ENCODE data around the gene PCDHGA3.
"Not testable (repeated sequence)": the region's sequence is repeated elsewhere in the genome, so short reads cannot be mapped to it uniquely, and the experiment has no call there.

Gene PCDHGA3

GRCh38 chr5:141366016-141366896 lies 22.6 kb downstream of the PCDHGA3 start:
- Histone ChIP-seq H3K9me3 (ENCODE audit: control insufficient read depth, low read length) (peaks cover 32% of the 10 kb centered on the region), H3K4me3 (ENCODE audit: extremely low read depth, insufficient read depth, low read length, poor library complexity, severe bottlenecking) (no peak overlapping the region), H3K36me3 (ENCODE audit: control insufficient read depth, insufficient read depth, low read length) (peaks cover 3% of the 10 kb centered on the region), H3K4me1 (ENCODE audit: control insufficient read depth, insufficient read depth, low read length, poor library complexity, severe bottlenecking) (no peaks in the 10 kb centered on the region), H3K27ac (ENCODE audit: low read depth, low read length, severe bottlenecking) (no peak overlapping the region)
- 95 to 96% methylated on average over 44 to 45 of the region's 46 CpGs for WGBS, 2 experiments (ENCODE audit: insufficient coverage in 2 of 2)

- no peaks in the 10 kb centered on the region for H3K4me1 ChIP-seq (ENCODE audit: control insufficient read depth, insufficient read depth, low read length, poor library complexity, severe bottlenecking)
- no peaks in the 10 kb centered on the region for H3K36me3 ChIP-seq (ENCODE audit: control insufficient read depth, insufficient read depth, low read length)
- no peak within 1 kb of the TSS for H3K4me3 ChIP-seq (ENCODE audit: extremely low read depth, insufficient read depth, low read length, poor library complexity, severe bottlenecking)
- no peak within 1 kb of the TSS for H3K27ac ChIP-seq (ENCODE audit: low read depth, low read length, severe bottlenecking)
- H3K9me3 ChIP-seq (ENCODE audit: control insufficient read depth, low read length) = peaks cover 28% of the 10 kb centered on the region
- WGBS, 2 experiments (ENCODE audit: insufficient coverage in 2 of 2) = 94% methylated on average over 31 to 32 of the region's 32 CpGs
These were observed 26.6 kb downstream of the PCDHGA3 start, which contains the start of gene PCDHGB3 for GRCh38 chr5:141369994-141370848. PCDHGB3 (plus strand) TSS chr5:141370242; CDS start chr5:141370395, 153 bp downstream.

GRCh38 chr5:141371572-141372475 lies 28.2 kb downstream of the PCDHGA3 start:
- Histone ChIP-seq H3K4me3 (ENCODE audit: extremely low read depth, insufficient read depth, low read length, poor library complexity, severe bottlenecking) (no peak overlapping the region), H3K9me3 (ENCODE audit: control insufficient read depth, low read length) (peaks cover 16% of the 10 kb centered on the region), H3K4me1 (ENCODE audit: control insufficient read depth, insufficient read depth, low read length, poor library complexity, severe bottlenecking) (no peaks in the 10 kb centered on the region), H3K27ac (ENCODE audit: low read depth, low read length, severe bottlenecking) (no peak overlapping the region), H3K36me3 (ENCODE audit: control insufficient read depth, insufficient read depth, low read length) (no peaks in the 10 kb centered on the region)
- 96% methylated on average over 66 of the region's 69 CpGs for WGBS, 2 experiments (ENCODE audit: insufficient coverage in 2 of 2)

- H3K27ac ChIP-seq (ENCODE audit: low read depth, low read length, severe bottlenecking) = no peak within 1 kb of the TSS
- H3K4me3 ChIP-seq (ENCODE audit: extremely low read depth, insufficient read depth, low read length, poor library complexity, severe bottlenecking) = no peak within 1 kb of the TSS
- WGBS, 2 experiments (ENCODE audit: insufficient coverage in 2 of 2) = 93% methylated on average over 26 to 27 of the region's 27 CpGs
- H3K9me3 ChIP-seq (ENCODE audit: control insufficient read depth, low read length) = peaks cover 16% of the 10 kb centered on the region
- no peaks in the 10 kb centered on the region for H3K4me1 ChIP-seq (ENCODE audit: control insufficient read depth, insufficient read depth, low read length, poor library complexity, severe bottlenecking)
- H3K36me3 ChIP-seq (ENCODE audit: control insufficient read depth, insufficient read depth, low read length) = no peaks in the 10 kb centered on the region
These were observed 30.2 kb downstream of the PCDHGA3 start, which contains the start of gene PCDHGA6 for GRCh38 chr5:141373673-141374317. PCDHGA6 (plus strand) TSS chr5:141373891; CDS start chr5:141374084, 193 bp downstream.

GRCh38 chr5:141374627-141375026 lies 31.0 kb downstream of the PCDHGA3 start:
- 84 to 94% methylated on average over 14 of the region's 14 CpGs for WGBS, 2 experiments (ENCODE audit: insufficient coverage in 2 of 2)
- no peak overlapping the region for H3K4me3 ChIP-seq (ENCODE audit: extremely low read depth, insufficient read depth, low read length, poor library complexity, severe bottlenecking)

GRCh38 chr5:141375444-141376155 lies 32.0 kb downstream of the PCDHGA3 start:
- peaks cover 16% of the 10 kb centered on the region for H3K9me3 ChIP-seq (ENCODE audit: control insufficient read depth, low read length)
- not testable (repeated sequence) for H3K27ac ChIP-seq (ENCODE audit: low read depth, low read length, severe bottlenecking); H3K4me3 ChIP-seq (ENCODE audit: extremely low read depth, insufficient read depth, low read length, poor library complexity, severe bottlenecking); H3K4me1 ChIP-seq (ENCODE audit: control insufficient read depth, insufficient read depth, low read length, poor library complexity, severe bottlenecking); H3K36me3 ChIP-seq (ENCODE audit: control insufficient read depth, insufficient read depth, low read length)
- 94 to 95% methylated on average over 21 to 30 of the region's 48 CpGs for WGBS, 2 experiments (ENCODE audit: insufficient coverage in 2 of 2)

More at GRCh38 chr5:141374627-141375026, 31.0 kb downstream of the PCDHGA3 start:
- Histone ChIP-seq H3K4me1 (ENCODE audit: control insufficient read depth, insufficient read depth, low read length, poor library complexity, severe bottlenecking) (no peaks in the 10 kb centered on the region), H3K36me3 (ENCODE audit: control insufficient read depth, insufficient read depth, low read length) (no peaks in the 10 kb centered on the region), H3K27ac (ENCODE audit: low read depth, low read length, severe bottlenecking) (no peak overlapping the region), H3K9me3 (ENCODE audit: control insufficient read depth, low read length) (peaks cover 16% of the 10 kb centered on the region)

- Histone ChIP-seq H3K36me3 (ENCODE audit: control insufficient read depth, insufficient read depth, low read length) (no peaks in the 10 kb centered on the region), H3K9me3 (ENCODE audit: control insufficient read depth, low read length) (peaks cover 19% of the 10 kb centered on the region), H3K4me1 (ENCODE audit: control insufficient read depth, insufficient read depth, low read length, poor library complexity, severe bottlenecking) (no peaks in the 10 kb centered on the region), H3K27ac (ENCODE audit: low read depth, low read length, severe bottlenecking) (no peak within 1 kb of the TSS), H3K4me3 (ENCODE audit: extremely low read depth, insufficient read depth, low read length, poor library complexity, severe bottlenecking) (no peak within 1 kb of the TSS)
- 94 to 96% methylated on average over 35 to 36 of the region's 37 CpGs for WGBS, 2 experiments (ENCODE audit: insufficient coverage in 2 of 2)
These were observed 39.1 kb downstream of the PCDHGA3 start, which contains the start of gene PCDHGA7 for GRCh38 chr5:141382469-141383294. PCDHGA7 (plus strand) TSS chr5:141382742; CDS start chr5:141382900, 158 bp downstream.

- H3K4me3 ChIP-seq (ENCODE audit: extremely low read depth, insufficient read depth, low read length, poor library complexity, severe bottlenecking) = no peak overlapping the region
- no peaks in the 10 kb centered on the region for H3K36me3 ChIP-seq (ENCODE audit: control insufficient read depth, insufficient read depth, low read length)
- H3K27ac ChIP-seq (ENCODE audit: low read depth, low read length, severe bottlenecking) = no peak overlapping the region
- peaks cover 20% of the 10 kb centered on the region for H3K9me3 ChIP-seq (ENCODE audit: control insufficient read depth, low read length)
- WGBS, 2 experiments (ENCODE audit: insufficient coverage in 2 of 2) = 95 to 98% methylated on average over 14 to 20 of the region's 21 CpGs
- no peaks in the 10 kb centered on the region for H3K4me1 ChIP-seq (ENCODE audit: control insufficient read depth, insufficient read depth, low read length, poor library complexity, severe bottlenecking)
These were observed 39.7 kb downstream of the PCDHGA3 start for GRCh38 chr5:141383345-141383744.
